ENCODE results near the gene C1orf122. TPM values are rescaled to one million over a fixed set of nuclear protein-coding genes. Genes with fewer than 3 reads are reported as not detected.

C1orf122 gene
- total and polyA plus RNA-seq, 2 of the 13 experiments (the other 11 are each of a cell fraction or from before 2014, with no cell fraction given): 18.7 to 40.6 TPM

DNA sequence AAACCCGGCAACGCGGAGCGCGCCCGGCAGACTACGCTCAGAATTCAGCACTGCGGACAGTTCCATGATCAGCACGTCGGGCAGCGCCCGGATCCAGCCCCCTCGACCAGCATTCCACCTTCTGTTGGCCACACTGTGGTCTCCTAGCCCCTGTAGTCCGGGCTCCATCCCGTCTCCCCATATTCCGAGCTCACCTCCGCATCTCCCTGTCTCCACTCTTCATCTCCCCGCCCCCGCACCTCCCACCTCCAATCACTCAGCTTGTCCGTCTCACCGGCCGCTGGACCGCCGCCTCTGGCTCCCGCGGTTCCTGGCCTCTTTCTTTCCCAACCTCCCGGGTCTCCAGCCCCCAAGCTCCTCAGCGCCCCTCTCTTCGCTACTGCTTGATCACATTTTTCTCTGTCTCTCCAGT lies 43.2 kb upstream of the C1orf122 start (continued):
- TF ChIP-seq MYNN (CRISPR knock-in tag; IDR thresholded peaks at IDR 0.05; ENCODE audit: low read depth) (peak; percentile 99), SRSF1 (optimal IDR thresholded peaks at IDR 0.05; ENCODE audit: low read depth, low read length) (no peak), ZFP36 (IDR thresholded peaks at IDR 0.05; ENCODE audit: borderline replicate concordance, low read depth, low read length, partially characterized antibody) (no peak), CCDC6 (CRISPR knock-in tag; IDR thresholded peaks at IDR 0.05) (peak; percentile 94), ZFYVE20 (CRISPR knock-in tag; IDR thresholded peaks at IDR 0.05; ENCODE audit: borderline replicate concordance, low read depth) (peak; percentile 99), EEA1 (CRISPR knock-in tag; IDR thresholded peaks at IDR 0.05; ENCODE audit: borderline replicate concordance) (peak; percentile 99), CBX1 (IDR thresholded peaks at IDR 0.05; ENCODE audit: low read depth) (no peak), ZNF816 (CRISPR knock-in tag; IDR thresholded peaks at IDR 0.05; ENCODE audit: borderline replicate concordance) (peak; percentile 99), HNF1A (IDR thresholded peaks at IDR 0.05; ENCODE audit: low read depth) (no peak), HNF1A (CRISPR knock-in tag; IDR thresholded peaks at IDR 0.05; ENCODE audit: borderline replicate concordance) (peak; percentile 52), STAT6 (CRISPR knock-in tag; IDR thresholded peaks at IDR 0.05; ENCODE audit: borderline replicate concordance) (no peak), PHF5A (CRISPR knock-in tag; IDR thresholded peaks at IDR 0.05; ENCODE audit: low read depth, unreplicated experiment) (peak; percentile 55), JUND (CRISPR knock-in tag; IDR thresholded peaks at IDR 0.05) (peak; percentile 75), ZNF329 (CRISPR knock-in tag; IDR thresholded peaks at IDR 0.05; ENCODE audit: low read depth) (peak; percentile 92), IKZF1 (IDR thresholded peaks at IDR 0.05) (no peak), ZBTB14 (CRISPR knock-in tag; IDR thresholded peaks at IDR 0.05) (peak; percentile 75), GTF3A (CRISPR knock-in tag; conservative IDR thresholded peaks at IDR 0.05) (no peak), ZNF547 (CRISPR knock-in tag; IDR thresholded peaks at IDR 0.05) (peak; percentile 100), ZNF83 (CRISPR knock-in tag; IDR thresholded peaks at IDR 0.05; ENCODE audit: borderline replicate concordance) (peak; percentile 100), SOX6 (IDR thresholded peaks at IDR 0.05) (no peak), SOX6 (CRISPR knock-in tag; IDR thresholded peaks at IDR 0.05) (0 out of 2 replicates have a peak, but pooled peaks have one; percentile 30), CREB3 (CRISPR knock-in tag; IDR thresholded peaks at IDR 0.05) (peak; percentile 99), TBX3 (IDR thresholded peaks at IDR 0.05; ENCODE audit: borderline replicate concordance) (no peak)
